ENCODE measurements around the gene ARL3.

The ARL3 gene

DNA sequence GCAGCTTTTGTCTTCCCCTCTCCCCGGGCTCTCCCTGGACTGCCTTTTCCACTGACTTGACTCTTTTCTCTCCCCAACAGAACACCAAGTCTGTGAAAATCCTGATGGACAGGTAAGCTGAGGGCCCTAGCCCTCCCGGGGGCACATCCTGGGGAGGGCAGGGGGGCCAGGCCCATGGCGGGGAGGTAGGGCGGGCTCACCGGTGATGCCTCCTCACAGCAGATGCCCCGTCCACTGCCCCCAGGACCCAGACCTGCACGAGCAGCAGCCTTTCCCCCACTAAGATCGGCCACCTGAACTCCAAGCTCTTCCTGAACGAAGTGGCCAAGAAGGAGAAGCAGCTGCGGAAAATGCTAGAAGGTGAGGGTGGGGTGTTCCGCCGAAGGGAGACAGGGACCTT, 58.2 kb downstream of the ARL3 start:
- TF ChIP-seq, protein P1, sequence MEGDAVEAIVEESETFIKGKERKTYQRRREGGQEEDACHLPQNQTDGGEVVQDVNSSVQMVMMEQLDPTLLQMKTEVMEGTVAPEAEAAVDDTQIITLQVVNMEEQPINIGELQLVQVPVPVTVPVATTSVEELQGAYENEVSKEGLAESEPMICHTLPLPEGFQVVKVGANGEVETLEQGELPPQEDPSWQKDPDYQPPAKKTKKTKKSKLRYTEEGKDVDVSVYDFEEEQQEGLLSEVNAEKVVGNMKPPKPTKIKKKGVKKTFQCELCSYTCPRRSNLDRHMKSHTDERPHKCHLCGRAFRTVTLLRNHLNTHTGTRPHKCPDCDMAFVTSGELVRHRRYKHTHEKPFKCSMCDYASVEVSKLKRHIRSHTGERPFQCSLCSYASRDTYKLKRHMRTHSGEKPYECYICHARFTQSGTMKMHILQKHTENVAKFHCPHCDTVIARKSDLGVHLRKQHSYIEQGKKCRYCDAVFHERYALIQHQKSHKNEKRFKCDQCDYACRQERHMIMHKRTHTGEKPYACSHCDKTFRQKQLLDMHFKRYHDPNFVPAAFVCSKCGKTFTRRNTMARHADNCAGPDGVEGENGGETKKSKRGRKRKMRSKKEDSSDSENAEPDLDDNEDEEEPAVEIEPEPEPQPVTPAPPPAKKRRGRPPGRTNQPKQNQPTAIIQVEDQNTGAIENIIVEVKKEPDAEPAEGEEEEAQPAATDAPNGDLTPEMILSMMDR (IDR thresholded peaks at IDR 0.05; ENCODE audit: insufficient read depth, low read length, missing control alignments) = no peak
- POLR2A ChIA-PET = interaction anchor here (2.3 kb wide), 1 partner anchor 10 kb away, joined by 7 read pairs; no protein-coding TSS in a partner anchor
- no peak for DNase-seq (ENCODE audit: low read depth, low spot score)
- H3K4me3 ChIP-seq (ENCODE audit: low read depth, low read length) = no peak overlapping the region
- CTCF ChIA-PET = interaction anchor here (1.0 to 1.6 kb wide), 2 partner anchors 11 to 13 kb away, joined by 4 to 5 read pairs; partner anchors contain the start of gene TRIM8

DNA sequence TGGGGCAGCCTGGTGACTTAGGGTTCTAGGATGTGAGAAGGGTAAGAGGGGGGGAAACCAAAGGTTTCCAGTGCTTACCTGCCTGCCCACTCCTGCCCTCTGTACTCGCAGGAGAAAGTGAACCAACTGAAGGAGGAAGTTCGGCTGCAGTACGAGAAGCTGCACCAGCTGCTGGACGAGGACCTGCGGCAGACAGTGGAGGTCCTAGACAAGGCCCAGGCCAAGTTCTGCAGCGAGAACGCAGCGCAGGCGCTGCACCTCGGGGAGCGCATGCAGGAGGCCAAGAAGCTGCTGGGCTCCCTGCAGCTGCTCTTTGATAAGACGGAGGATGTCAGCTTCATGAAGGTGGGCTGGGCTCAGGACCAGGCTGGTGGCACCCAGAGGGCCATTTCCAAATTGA, 59.2 kb downstream of the ARL3 start:
- H3K4me3 ChIP-seq (ENCODE audit: low read depth, low read length) = no peak overlapping the region
- no peak for DNase-seq (ENCODE audit: low read depth, low spot score)
- ChIA-PET POLR2A (interaction anchor here (0.6 to 2.3 kb wide), 3 partner anchors 9 to 20 kb away, joined by 3 to 7 read pairs (median 5); no protein-coding TSS in a partner anchor), CTCF (interaction anchor here (1.0 to 2.1 kb wide), 3 partner anchors 9 to 15 kb away, joined by 4 to 5 read pairs (median 4); no protein-coding TSS in a partner anchor)
- TF ChIP-seq, protein P1 (IDR thresholded peaks at IDR 0.05; ENCODE audit: insufficient read depth, low read length, missing control alignments) = no peak

DNA sequence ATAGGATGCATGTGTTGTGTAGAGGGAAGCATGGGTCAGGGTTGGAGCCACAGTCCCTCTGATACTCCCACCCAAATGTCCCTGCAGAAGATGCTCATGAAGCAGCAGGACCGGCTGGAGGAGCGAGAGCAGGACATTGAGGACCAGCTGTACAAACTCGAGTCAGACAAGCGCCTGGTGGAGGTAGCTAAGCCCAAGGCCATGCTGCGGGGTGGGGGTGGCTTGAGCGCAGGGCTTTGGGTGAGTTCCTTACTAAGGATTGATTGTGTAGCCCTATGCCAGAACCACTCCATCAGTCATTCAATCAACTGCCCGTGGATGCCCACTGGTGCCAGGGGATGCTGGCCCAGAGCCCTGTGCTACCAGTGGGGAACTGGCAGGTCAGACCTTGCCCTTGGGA, 59.6 kb downstream of the ARL3 start:
- H3K4me3 ChIP-seq (ENCODE audit: low read depth, low read length) = no peak overlapping the region
- TF ChIP-seq, protein P1 (IDR thresholded peaks at IDR 0.05; ENCODE audit: insufficient read depth, low read length, missing control alignments) = no peak
- ChIA-PET POLR2A (interaction anchor here (1.5 to 2.3 kb wide), 2 partner anchors 8 to 21 kb away, joined by 5 to 7 read pairs; no protein-coding TSS in a partner anchor), CTCF (interaction anchor here (1.8 to 2.1 kb wide), 2 partner anchors 9 to 16 kb away, joined by 4 to 5 read pairs; no protein-coding TSS in a partner anchor)
- no peak for DNase-seq (ENCODE audit: low read depth, low spot score)

DNA sequence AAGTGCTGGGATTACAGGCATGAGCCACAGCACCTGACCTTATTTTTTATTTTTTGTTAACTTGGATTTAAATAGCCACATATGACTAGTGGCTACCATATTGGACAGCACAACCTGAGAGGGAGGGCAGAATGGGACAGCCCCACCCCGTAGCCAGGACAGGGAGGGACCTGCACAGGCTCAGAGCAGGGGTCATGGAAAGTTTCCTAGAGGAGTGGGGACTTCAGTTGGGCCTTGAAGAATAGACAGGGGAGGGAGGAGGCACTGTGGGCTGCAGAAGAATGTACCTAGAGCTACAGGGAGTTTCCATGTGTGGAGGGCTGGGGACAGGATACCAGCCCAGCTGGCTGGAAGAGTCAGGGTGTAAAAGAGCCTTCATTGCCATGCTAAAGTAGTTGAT, 61.1 kb downstream of the ARL3 start:
- TF ChIP-seq, protein P1 (IDR thresholded peaks at IDR 0.05; ENCODE audit: insufficient read depth, low read length, missing control alignments) = no peak
- no peak overlapping the region for H3K4me3 ChIP-seq (ENCODE audit: low read depth, low read length)
- no peak for DNase-seq (ENCODE audit: low read depth, low spot score)
- CTCF ChIA-PET = interaction anchor here (0.8 to 2.1 kb wide), 3 partner anchors 8 to 25 kb away, joined by 3 to 5 read pairs (median 4); no protein-coding TSS in a partner anchor
- POLR2A ChIA-PET = no interaction called here

DNA sequence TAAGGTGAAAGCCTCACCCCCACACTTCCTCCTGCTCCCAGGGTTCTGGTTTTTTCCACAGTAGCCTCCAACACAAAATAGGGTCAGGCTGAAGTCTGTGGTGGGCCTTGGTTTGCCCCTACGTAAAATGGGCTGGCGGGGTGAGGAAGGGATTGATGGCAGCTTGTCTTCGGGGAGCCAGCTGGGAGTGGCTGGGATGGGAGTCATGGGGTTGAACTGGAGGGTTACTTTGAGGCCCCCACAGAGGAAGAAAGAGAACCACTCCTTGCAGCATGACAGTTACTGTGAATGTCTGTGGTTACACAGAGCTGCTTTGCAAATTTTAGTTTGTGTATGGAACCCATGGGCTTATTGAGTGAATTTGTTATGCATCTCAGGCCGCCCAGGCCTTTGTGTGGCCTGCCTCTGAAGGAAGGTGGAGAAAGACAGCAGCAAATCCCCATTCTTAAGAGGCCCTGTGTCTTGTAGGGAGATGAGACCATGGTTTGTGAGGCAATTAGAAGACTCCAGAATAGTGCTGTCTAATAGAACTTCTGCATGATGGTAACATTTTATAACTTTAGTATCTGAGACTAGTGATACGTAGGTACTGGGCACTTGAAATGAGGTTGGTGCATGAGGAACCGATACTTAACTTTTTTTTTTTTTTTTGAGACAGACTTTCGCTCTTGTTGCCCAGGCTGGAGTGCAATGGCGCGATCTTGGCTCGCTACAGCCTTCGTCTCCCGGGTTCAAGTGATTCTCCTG, 61.9 kb downstream of the ARL3 start:
- TF ChIP-seq, protein P1 (IDR thresholded peaks at IDR 0.05; ENCODE audit: insufficient read depth, low read length, missing control alignments) = no peak
- no peak overlapping the region for H3K4me3 ChIP-seq (ENCODE audit: low read depth, low read length)
- CTCF ChIA-PET = interaction anchor here (0.8 to 2.1 kb wide), 3 partner anchors 11 to 26 kb away, joined by 3 to 5 read pairs (median 4); no protein-coding TSS in a partner anchor
- no peak for DNase-seq (ENCODE audit: low read depth, low spot score)
- POLR2A ChIA-PET = interaction anchor here (1.3 kb wide), 1 partner anchor 9 kb away, joined by 3 read pairs; no protein-coding TSS in a partner anchor

All from AG04449 (cell line).